ENCODE results near the gene PICALM. TPM values are rescaled to one million over a fixed set of nuclear protein-coding genes. Genes with fewer than 3 reads are reported as not detected.

Gene PICALM
- total and polyA plus RNA-seq, 9 of the 15 experiments (the other 6 are each of a cell fraction or from before 2014, with no cell fraction given) = 41.3 to 990 (median 309) TPM

- TF ChIP-seq COPS2 (conservative IDR thresholded peaks at IDR 0.05) (no peak), JUND (IDR thresholded peaks at IDR 0.05; ENCODE audit: borderline replicate concordance, low read depth, low read length) (peak; percentile 64; the same call in 1 of the 2 replicates), JUND (tag; IDR thresholded peaks at IDR 0.05; ENCODE audit: borderline replicate concordance, low read depth, low read length) (no peak; the same call in 2 of the 3 replicates), RREB1 (CRISPR knock-in tag; IDR thresholded peaks at IDR 0.05) (no peak), ZBTB9 (CRISPR knock-in tag; IDR thresholded peaks at IDR 0.05) (no peak; the same call in 1 of the 2 replicates), ZNF561 (CRISPR knock-in tag; conservative IDR thresholded peaks at IDR 0.05) (no peak), TCFL5 (CRISPR knock-in tag; conservative IDR thresholded peaks at IDR 0.05) (no peak), CCAR2 (IDR thresholded peaks at IDR 0.05; ENCODE audit: low read depth, low read length) (no peak), FOXP4 (CRISPR knock-in tag; IDR thresholded peaks at IDR 0.05; ENCODE audit: borderline replicate concordance) (no peak), NUFIP1 (IDR thresholded peaks at IDR 0.05; ENCODE audit: partially characterized antibody) (no peak), ZNF780A (CRISPR knock-in tag; IDR thresholded peaks at IDR 0.05) (no peak), FOS (IDR thresholded peaks at IDR 0.05; ENCODE audit: extremely low read depth, insufficient read length) (no peak), E2F8 (IDR thresholded peaks at IDR 0.05; ENCODE audit: low read depth, partially characterized antibody) (peak; percentile 23), NR3C1 (CRISPR knock-in tag; IDR thresholded peaks at IDR 0.05) (no peak), ESRRB (CRISPR knock-in tag; IDR thresholded peaks at IDR 0.05; ENCODE audit: borderline replicate concordance) (no peak), PCBP2 (IDR thresholded peaks at IDR 0.05; ENCODE audit: low read depth, low read length, poor library complexity, severe bottlenecking) (no peak), ZNF324 (CRISPR knock-in tag; IDR thresholded peaks at IDR 0.05) (no peak)
Measured at GRCh38 chr11:86068951-86069407, at the start of gene PICALM (continued).

All from K562 (cell line).